Loucy (cell line): ENCODE data around the gene DLGAP3.

Source experiments
- H2AFZ ChIP-seq: fragments of 200-600 bp; sonication (generic); 2 replicates; pipeline ENCODE4 v1.6.0; 2016; ENCODE audit warnings: antibody characterized with exemption, mild to moderate bottlenecking, low read length, moderate library complexity
- H3F3A ChIP-seq: fragments of 200-600 bp; 2 replicates; pipeline ENCODE4 v1.6.0; 2016; ENCODE audit warnings: antibody characterized with exemption, low read depth, mild to moderate bottlenecking
- H3K27me3 ChIP-seq: fragments of 200-600 bp; sonication (generic); 2 replicates; pipeline ENCODE4 v1.6.1; 2014; ENCODE audit warnings: low read length, mild to moderate bottlenecking; ENCODE audit not compliant: insufficient read depth, poor library complexity, severe bottlenecking
- H3K36me3 ChIP-seq: fragments of 200-600 bp; sonication (generic); 2 replicates; pipeline ENCODE4 v1.6.1; 2016; ENCODE audit warnings: low read length; ENCODE audit not compliant: insufficient read depth
- H3K4me1 ChIP-seq: fragments of 200-600 bp; sonication (generic); 2 replicates; pipeline ENCODE4 v1.5.1; 2014; ENCODE audit warnings: low read length, mild to moderate bottlenecking; ENCODE audit not compliant: insufficient read depth, poor library complexity, severe bottlenecking
- H3K4me2 ChIP-seq: fragments of 200-600 bp; sonication (generic); 2 replicates; pipeline ENCODE4 v1.6.0; 2014; ENCODE audit warnings: antibody characterized with exemption, low read length, low read depth, mild to moderate bottlenecking; ENCODE audit not compliant: poor library complexity, severe bottlenecking
- H3K4me3 ChIP-seq: fragments of 200-600 bp; sonication (generic); 2 replicates; pipeline ENCODE4 v1.5.1; 2014; ENCODE audit warnings: low read length, mild to moderate bottlenecking, mixed read lengths; ENCODE audit not compliant: poor library complexity, severe bottlenecking
- H3K79me2 ChIP-seq: fragments of 200-600 bp; sonication (generic); 2 replicates; pipeline ENCODE4 v1.6.1; 2014; ENCODE audit warnings: low read length; ENCODE audit not compliant: insufficient read depth
- H3K9ac ChIP-seq: fragments of 200-600 bp; sonication (generic); 2 replicates; pipeline ENCODE4 v1.6.0; 2014; ENCODE audit warnings: mild to moderate bottlenecking, low read depth, low read length, moderate library complexity; ENCODE audit not compliant: poor library complexity, severe bottlenecking
- H3K9me2 ChIP-seq: fragments of 200-600 bp; sonication (generic); replicated peaks from 2 replicates; pipeline ENCODE4 v1.6.1; 2016; ENCODE audit warnings: low read depth, low read length, mixed read lengths
- H3K9me3 ChIP-seq: fragments of 200-600 bp; sonication (generic); 2 replicates; pipeline ENCODE4 v1.6.1; 2014; ENCODE audit warnings: mild to moderate bottlenecking, antibody characterized with exemption, low read length, low read depth; ENCODE audit not compliant: insufficient read depth
- H4K20me1 ChIP-seq: fragments of 200-600 bp; sonication (generic); 2 replicates; pipeline ENCODE4 v1.6.0; 2014; ENCODE audit warnings: antibody characterized with exemption, low read length, mild to moderate bottlenecking; ENCODE audit not compliant: insufficient read depth, poor library complexity, severe bottlenecking
- EZH2phosphoT487 ChIP-seq: fragments of 200-600 bp; IDR thresholded peaks from 2 replicates; pipeline ENCODE4 v1.6.1; 2018; ENCODE audit warnings: antibody characterized with exemption, mild to moderate bottlenecking, moderate library complexity, borderline replicate concordance
- TF ChIP-seq, protein P1 (sequence below): fragments of 200-600 bp; sonication (generic); conservative IDR thresholded peaks from 2 replicates; pipeline ENCODE4 v1.5.1; 2014; ENCODE audit warnings: mild to moderate bottlenecking, antibody characterized with exemption, low read length

Gene DLGAP3

DNA sequence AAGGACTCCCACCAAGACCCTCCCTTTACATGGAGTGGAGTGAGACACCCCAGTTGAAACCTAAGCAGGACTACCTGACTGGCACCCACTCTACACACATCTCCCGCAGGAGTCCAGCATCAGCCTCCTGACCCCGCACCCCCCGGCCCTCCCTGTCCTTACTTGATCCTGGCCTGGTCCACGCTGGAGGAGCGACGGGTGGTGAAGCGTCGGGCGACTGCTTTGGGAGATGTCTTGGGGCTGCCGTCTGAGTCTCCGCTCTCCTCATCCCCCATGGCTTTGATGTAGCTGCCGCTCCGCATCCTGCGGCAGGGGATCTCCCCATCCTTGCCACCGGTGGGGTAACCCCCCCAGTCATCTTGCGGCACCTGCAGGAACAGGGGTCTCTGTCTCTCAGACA, 29.5 kb downstream of the DLGAP3 start:
- no peak overlapping the region for H3K9ac ChIP-seq
- no peaks in the 10 kb centered on the region for H3K36me3 ChIP-seq
- no peak overlapping the region for H2AFZ ChIP-seq
- H3K4me1 ChIP-seq = peaks cover 9% of the 10 kb centered on the region
- H3K9me3 ChIP-seq = no peaks in the 10 kb centered on the region
- no peak overlapping the region for H3K4me3 ChIP-seq
- H3K9me2 ChIP-seq = no peaks in the 10 kb centered on the region
- no peaks in the 10 kb centered on the region for H3K27me3 ChIP-seq
- H4K20me1 ChIP-seq = no peaks in the 10 kb centered on the region
- TF ChIP-seq EZH2phosphoT487 = no peak
- TF ChIP-seq, protein P1, sequence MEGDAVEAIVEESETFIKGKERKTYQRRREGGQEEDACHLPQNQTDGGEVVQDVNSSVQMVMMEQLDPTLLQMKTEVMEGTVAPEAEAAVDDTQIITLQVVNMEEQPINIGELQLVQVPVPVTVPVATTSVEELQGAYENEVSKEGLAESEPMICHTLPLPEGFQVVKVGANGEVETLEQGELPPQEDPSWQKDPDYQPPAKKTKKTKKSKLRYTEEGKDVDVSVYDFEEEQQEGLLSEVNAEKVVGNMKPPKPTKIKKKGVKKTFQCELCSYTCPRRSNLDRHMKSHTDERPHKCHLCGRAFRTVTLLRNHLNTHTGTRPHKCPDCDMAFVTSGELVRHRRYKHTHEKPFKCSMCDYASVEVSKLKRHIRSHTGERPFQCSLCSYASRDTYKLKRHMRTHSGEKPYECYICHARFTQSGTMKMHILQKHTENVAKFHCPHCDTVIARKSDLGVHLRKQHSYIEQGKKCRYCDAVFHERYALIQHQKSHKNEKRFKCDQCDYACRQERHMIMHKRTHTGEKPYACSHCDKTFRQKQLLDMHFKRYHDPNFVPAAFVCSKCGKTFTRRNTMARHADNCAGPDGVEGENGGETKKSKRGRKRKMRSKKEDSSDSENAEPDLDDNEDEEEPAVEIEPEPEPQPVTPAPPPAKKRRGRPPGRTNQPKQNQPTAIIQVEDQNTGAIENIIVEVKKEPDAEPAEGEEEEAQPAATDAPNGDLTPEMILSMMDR = no peak
- no peaks in the 10 kb centered on the region for H3K79me2 ChIP-seq
- H3F3A ChIP-seq = no peaks in the 10 kb centered on the region
- H3K4me2 ChIP-seq = no peak overlapping the region

DNA sequence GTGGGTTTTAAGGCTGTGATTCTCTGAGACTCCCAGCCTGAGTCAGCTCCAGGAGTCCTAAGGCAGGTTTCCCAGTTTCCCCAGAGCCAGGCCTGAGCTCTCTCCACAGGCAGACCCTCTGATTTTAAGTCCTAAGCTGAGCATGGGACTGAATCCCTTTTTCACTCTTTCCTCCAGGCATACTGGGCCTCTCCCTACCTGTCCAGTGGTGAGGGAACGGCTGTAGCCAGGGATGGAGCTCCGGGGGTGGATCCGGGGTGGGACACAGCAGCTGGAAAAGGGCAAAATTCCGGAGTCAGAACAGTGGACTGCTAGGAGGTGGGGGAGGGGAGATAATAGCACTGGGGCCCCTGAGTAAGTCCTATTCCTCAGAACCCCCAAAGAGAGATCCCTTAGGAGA, 30.0 kb downstream of the DLGAP3 start:
- Histone ChIP-seq H3F3A (no peaks in the 10 kb centered on the region), H3K4me3 (no peak overlapping the region), H3K9me3 (no peaks in the 10 kb centered on the region), H3K79me2 (no peaks in the 10 kb centered on the region), H3K9me2 (no peaks in the 10 kb centered on the region), H2AFZ (no peak overlapping the region), H3K36me3 (no peaks in the 10 kb centered on the region), H3K9ac (no peak overlapping the region), H3K4me2 (no peak overlapping the region), H4K20me1 (no peaks in the 10 kb centered on the region), H3K27me3 (no peaks in the 10 kb centered on the region), H3K4me1 (peaks cover 9% of the 10 kb centered on the region)
- TF ChIP-seq, protein P1 = no peak

DNA sequence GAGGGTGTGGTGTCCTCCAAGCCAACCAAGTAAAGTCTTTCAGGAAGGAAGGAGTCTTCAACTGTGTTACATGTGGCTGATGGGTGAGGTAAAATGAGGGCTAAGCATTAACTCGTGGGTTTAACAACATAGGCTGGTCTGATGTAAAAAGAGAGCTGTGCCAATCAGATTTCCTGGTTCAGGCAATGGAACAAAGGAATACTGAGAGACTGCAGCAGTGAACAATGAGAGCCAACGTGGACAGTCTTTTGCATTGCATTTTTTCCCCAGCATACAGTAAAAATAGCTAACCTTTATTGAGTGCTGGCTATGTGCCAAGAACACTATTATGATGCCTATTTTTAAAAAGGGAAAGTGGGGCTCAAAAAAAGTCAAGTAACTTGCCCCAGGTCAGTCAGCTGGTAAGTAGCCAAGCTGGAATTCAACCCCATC, 31.1 kb downstream of the DLGAP3 start:
- H3K9ac ChIP-seq = no peak overlapping the region
- H3K27me3 ChIP-seq = no peaks in the 10 kb centered on the region
- no peaks in the 10 kb centered on the region for H3F3A ChIP-seq
- no peak overlapping the region for H3K4me3 ChIP-seq
- TF ChIP-seq EZH2phosphoT487 = no peak
- TF ChIP-seq, protein P1 = no peak
- no peaks in the 10 kb centered on the region for H3K9me3 ChIP-seq
- no peaks in the 10 kb centered on the region for H3K36me3 ChIP-seq
- no peaks in the 10 kb centered on the region for H3K79me2 ChIP-seq
- peaks cover 9% of the 10 kb centered on the region for H3K4me1 ChIP-seq
- H2AFZ ChIP-seq = 0 out of 2 replicates have a peak overlapping the region, but pooled peaks have one; percentile 10
- no peaks in the 10 kb centered on the region for H3K9me2 ChIP-seq
- no peak overlapping the region for H3K4me2 ChIP-seq
- no peaks in the 10 kb centered on the region for H4K20me1 ChIP-seq
